ENCODE results near the gene CNTRL. TPM values are rescaled to one million over a fixed set of nuclear protein-coding genes. Genes with fewer than 3 reads are reported as not detected.
"Not testable (repeated sequence)": the region's sequence is repeated elsewhere in the genome, so short reads cannot be mapped to it uniquely, and the experiment has no call there.

The CNTRL gene
- polyA plus RNA-seq, 3 donors, result 29.2 to 37.0 (median 35.7) TPM

DNA sequence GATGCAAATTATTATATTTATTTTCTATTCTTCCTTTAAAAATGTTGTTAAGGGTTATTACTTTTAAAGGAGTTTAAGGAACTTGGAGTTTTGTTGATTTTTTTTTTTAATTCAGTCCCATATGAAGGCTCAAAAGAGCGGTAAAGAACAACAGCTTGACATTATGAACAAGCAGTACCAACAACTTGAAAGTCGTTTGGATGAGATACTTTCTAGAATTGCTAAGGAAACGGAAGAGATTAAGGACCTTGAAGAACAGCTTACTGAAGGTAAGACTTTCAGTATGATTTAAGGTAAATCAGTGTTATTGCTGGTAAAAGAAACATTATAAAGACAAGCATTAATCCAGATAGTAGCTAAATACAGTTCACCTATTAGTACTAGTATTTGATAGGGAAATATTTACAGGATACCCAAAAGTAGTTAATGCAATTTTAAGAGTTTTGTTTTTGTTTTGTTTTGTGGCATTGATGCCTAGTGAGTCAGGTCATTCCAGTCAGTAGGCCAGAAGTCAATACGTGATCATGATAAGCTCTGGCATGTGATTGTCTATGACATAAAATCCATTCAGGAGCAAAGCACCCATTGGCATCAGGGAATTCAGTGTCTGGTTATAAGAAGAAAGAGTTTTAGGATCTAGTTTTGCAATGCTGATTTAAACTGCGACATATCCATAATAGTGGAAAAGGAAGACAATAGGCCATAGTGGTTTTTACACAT lies 49.2 kb downstream of the CNTRL start:
- DNase-seq, result no peak

GRCh38 chr9:121125590-121125989 lies 50.8 kb downstream of the CNTRL start:
- no peak for DNase-seq

DNA sequence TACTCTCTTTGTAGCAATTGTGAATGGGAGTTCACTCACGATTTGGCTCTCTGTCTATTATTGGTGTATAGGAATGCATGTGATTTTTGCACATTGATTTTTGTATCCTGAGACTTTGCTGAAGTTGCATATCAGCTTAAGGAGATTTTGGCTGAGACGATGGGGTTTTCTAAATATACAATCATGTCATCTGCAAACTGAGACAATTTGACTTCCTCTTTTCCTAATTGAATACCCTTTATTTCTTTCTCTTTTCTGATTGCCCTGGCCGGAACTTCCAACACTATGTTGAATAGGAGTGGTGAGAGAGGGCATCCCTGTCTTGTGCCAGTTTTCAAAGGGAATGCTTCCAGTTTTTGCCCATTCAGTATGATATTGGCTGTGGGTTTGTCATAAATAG lies 54.6 kb downstream of the CNTRL start:
- not testable (repeated sequence) for DNase-seq

DNA sequence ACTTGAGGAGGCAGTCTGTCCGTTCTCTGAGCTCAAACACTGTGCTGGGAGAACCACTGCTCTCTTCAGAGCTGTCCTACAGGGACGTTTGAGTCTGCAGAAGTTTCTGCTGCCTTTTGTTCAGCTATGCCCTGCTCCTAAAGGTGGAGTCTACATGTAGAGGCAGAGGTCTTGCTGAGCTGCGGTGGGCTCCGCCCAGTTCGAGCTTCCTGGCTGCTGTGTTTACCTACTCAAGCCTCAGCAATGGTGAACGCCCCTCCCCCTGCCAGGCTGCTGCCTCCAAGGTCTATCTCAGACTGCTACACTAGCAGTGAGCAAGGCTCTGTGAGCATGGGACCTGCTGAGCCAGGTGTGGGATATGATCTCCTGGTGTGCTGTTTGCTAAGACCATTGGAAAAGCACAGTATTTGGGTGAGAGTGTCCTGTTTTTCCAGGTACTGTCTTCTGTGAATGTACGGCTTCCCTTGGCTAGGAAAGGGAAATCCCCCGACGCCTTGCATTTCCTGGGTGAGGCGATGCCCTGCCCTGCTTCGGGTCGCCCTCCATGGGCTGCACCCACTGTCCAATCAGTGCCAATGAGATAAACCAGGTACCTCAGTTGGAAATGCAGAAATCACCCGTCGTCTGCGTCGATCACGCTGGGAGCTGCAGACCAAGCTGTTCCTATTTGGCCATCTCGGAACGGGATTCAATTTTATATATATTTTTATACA lies 58.5 kb downstream of the CNTRL start:
- no peak for DNase-seq

DNA sequence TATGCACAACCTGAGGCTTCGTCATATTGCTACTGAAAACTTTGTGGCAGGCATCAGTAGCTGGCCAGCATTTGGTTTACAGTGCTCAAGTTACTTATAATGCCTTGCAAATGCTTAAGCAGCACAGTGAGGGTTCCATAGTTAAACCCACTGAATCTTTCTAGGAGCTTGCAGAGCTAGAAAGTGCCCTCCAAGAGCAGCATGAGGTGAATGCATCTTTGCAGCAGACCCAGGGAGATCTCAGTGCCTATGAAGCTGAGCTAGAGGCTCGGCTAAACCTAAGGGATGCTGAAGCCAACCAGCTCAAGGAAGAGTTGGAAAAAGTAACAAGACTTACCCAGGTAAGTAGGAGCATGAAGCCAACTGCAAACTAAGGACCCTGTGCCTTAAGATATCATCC lies 60.9 kb downstream of the CNTRL start:
- DNase-seq, result no peak

DNA sequence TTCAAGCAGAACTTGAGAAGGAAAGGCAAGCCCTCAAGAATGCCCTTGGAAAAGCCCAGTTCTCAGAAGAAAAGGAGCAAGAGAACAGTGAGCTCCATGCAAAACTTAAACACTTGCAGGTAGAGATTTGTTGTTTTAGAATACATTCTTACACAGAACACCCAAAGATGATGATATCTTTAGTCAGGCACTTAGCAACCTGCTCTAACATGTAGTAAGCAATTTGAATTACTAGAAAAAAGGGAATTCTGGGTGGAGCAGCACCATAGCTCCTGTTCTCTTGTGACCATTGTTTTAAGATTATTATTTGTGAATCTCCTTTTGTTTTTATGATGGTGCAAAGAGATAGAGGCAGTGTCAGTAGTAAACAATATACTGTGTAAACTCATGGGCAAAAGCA lies 63.8 kb downstream of the CNTRL start:
- no peak for DNase-seq

GRCh38 chr9:121138973-121139372 lies 64.2 kb downstream of the CNTRL start:
- DNase-seq, result no peak

DNA sequence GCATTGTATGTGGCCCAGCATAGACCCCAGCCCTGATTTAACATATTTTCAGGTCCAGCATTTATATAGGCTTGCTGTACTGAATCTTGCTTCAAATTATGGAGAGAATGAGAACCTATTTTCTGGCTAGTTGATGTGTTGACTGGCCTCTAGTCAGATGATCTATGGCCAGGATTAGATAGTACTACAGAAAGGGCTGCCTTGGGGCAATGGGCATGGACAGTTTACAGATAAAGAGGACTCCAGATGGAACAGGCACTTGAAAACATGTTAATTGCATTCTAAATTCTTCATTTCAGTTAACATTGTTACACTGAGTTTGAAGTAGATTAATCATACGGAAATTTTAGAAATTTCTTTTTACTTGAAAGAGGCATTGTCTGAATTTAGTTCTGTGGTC lies 65.4 kb downstream of the CNTRL start:
- no peak for DNase-seq

- no peak for DNase-seq
Observed at GRCh38 chr9:121141306-121141705, 66.6 kb downstream of the CNTRL start.

DNA sequence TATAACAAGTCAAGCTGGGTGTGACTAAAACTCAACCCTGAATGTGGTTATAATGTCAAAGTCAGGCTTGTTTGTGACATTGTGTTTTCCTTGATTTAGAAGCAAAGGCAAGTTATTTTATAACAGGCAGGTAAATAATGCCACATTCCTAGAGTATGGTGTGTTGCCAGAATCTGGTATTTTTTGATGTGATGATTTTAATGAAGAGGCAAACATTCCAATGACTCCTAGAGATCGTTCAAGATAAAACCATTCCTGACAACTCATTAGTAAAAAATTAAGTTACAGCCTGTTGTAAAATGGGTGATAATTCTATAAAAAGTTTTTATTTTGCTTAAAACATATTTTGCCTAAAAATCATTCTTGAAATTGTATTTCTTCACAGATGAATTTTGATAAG lies 67.0 kb downstream of the CNTRL start:
- DNase-seq, result no peak

- no peak for DNase-seq
Observed at GRCh38 chr9:121143771-121144170, 69.0 kb downstream of the CNTRL start.

DNA sequence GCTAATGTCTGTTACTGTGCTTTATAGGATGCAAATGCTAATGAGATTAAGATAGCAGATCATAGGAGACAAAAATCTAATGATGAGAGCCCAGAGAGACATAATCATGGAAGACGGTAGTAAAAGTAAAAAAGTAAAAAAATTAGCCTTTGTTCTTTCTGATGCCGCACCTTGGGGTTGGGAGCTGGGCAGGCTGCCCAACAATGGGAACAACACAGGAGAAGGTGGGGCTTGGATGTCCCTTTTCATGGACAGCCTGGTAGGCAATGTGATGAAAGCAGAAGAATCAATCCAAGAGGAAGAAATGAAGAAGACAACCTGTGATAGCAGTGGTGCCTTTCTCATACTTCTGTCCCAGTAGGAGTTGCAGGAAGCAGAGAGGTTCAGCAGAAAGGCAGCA lies 69.7 kb downstream of the CNTRL start:
- DNase-seq, result no peak

- no peak for DNase-seq
Observed at GRCh38 chr9:121150188-121150587, 75.4 kb downstream of the CNTRL start.

- no peak for DNase-seq
Observed at GRCh38 chr9:121153642-121154041, 78.9 kb downstream of the CNTRL start.

DNA sequence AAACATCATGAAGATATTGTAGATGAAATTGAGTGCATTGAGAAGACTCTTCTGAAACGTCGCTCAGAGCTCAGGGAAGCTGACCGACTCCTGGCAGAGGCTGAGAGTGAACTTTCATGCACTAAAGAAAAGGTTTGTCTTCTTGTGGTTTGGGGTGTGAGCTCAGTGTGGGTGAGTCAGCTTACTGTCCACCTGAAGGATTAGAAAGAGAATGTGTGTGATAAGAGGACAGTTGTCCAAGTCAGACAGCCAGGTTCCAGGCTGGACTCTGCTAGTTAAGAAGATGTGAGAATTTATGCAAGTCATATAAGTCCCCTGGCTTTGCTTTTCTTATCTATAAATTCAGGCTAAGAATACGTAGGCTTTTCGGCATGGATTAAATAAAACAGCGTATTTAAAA lies 80.0 kb downstream of the CNTRL start:
- no peak for DNase-seq

DNA sequence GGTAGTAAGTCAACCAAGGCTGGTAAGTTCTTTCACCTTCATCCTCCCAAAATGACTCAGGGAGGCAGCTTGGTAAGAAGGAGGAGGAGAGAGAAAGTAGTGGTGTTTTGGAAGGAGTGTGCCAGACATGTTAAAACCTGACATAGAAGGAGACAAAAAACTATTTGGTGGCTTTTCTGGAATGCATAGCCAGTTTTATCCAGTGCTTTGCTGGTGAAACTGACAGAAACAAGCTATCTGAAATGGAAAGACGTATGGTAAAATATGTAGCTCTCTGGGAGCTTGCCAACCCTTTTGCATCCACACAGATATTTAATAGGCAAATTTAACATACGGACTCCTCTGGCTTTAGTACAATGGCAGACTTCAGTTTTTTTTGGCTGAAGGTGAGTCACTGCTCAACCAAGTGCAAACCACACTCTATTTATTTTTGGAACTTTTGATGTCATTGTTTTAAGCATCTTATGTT lies 81.5 kb downstream of the CNTRL start:
- DNase-seq, result no peak

DNA sequence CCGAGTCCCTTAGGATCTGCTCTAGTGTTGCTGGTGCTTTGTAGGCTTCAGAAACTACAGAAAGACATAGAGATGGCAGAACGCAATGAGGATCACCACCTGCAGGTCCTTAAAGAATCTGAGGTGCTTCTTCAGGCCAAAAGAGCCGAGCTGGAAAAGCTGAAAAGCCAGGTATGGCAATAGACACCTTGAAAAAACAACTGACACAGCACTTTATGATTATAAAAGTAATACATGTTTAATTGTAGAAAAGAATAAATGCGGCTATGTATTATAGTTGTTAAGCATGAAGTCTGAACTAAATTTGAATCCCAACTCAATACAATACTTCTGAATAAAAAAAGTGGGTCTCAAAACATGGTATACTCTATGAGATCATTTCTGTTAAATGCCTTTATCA lies 83.2 kb downstream of the CNTRL start:
- no peak for DNase-seq

GRCh38 chr9:121160025-121160424 lies 85.3 kb downstream of the CNTRL start:
- DNase-seq, result no peak

DNA sequence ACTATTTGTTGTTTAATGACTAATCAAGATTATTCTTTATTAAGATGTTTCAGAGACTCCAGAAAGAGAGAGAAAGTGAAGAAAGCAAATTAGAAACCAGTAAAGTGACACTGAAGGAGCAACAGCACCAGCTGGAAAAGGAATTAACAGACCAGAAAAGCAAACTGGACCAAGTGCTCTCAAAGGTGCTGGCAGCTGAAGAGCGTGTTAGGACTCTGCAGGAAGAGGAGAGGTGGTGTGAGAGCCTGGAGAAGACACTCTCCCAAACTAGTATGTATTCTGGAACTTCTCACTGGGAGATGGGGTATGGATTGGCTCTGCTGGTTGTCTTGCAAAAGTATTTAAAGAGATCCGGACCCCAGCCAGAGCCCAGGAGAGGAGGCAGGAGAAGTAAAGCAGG lies 93.3 kb downstream of the CNTRL start:
- DNase-seq, result no peak

DNA sequence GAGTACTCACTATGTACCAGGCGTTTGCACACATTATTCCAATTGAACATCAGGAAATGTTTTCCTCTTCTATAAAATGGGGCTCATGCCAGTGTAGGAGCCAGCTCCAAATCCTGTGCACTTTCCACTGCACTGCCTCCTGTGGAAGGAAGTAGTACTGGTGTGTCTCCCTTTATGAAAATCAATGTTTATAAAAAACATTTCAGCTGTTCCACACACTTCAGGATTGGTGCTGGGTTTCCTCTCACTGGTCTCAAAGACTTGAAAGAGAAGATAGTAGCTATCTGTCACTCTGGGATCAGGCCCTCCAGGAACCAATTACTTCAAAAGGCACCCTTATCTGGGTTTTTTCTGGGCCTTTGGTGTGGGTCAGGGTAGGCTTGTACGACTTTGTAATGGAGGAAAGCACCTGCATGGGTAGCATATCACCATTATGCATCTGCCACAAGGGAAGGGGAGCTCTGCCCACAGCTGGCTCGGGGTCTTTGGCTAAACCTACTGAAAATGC lies 94.4 kb downstream of the CNTRL start:
- DNase-seq, result no peak

GRCh38 chr9:121171236-121171635 lies 96.5 kb downstream of the CNTRL start:
- no peak for DNase-seq

DNA sequence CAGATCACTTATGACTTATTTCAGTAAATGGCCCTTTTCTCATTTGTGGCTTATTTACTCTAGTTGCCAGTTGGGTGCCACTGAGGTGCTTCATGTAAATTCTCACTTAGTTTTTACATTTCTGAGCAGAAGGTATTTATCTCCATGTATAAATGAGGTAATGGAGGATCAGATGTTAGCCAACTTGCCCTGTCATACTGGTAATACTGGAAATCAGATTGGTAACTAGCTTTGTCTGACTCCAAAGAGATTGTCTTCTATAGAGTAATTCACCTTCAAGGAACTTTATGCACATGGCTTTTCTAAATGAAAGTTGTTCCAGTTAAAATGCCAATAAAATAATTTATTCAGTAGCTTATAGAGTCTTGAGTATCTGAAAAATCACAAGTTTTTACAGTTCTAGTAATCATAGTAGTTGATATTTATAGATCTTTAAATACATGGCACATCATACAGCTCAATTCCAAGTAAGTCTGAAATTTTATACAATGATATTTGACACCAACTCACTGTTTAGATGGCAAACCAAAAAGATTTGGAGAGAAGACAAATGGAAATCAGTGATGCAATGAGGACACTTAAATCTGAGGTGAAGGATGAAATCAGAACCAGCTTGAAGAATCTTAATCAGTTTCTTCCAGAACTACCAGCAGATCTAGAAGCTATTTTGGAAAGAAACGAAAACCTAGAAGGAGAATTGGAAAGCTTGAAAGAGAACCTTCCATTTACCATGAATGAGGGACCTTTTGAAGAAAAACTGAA lies 98.2 kb downstream of the CNTRL start:
- no peak for DNase-seq

DNA sequence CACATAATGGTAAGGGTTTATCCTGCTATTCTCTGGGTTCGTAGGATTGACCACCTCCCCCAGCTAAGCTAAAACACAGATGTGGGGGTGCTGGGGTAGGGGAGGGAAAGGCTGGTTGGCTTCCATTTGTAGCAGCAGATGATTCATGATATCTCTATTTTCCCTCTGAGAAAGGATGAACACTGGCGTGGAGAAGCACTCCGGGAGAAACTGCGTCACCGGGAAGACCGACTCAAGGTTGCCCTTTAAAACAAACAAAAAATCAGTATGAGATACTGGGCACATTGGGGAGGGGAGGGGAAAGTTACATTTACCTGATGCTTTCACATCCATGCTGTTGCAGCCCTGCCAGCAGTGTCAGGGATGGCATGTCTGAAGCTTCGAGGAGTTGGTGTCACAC lies 98.7 kb downstream of the CNTRL start:
- no peak for DNase-seq
